Uterus (tissue), 2 donors: ENCODE measurements around the gene CLDN16.

Source experiments
- POLR2A ChIP-seq, 2 donors: fragments of 450-650 bp; IDR thresholded peaks; one replicate each; pipeline ENCODE4 v1.6.1; 2016; ENCODE audit warnings: antibody characterized with exemption in 2 of 2, mild to moderate bottlenecking in 1 of 2, moderate library complexity in 1 of 2
- TF ChIP-seq, protein P1 (sequence below), 4 experiments: fragments of 200-600 bp in 2 of 4; fragments of 450-650 bp in 2 of 4; sonication (generic) in 2 of 4; IDR thresholded peaks; one replicate each; pipeline ENCODE4 v1.5.1; 2016 to 2019; ENCODE audit warnings: antibody characterized with exemption in 4 of 4, mild to moderate bottlenecking in 2 of 4, moderate library complexity in 1 of 4

DNA sequence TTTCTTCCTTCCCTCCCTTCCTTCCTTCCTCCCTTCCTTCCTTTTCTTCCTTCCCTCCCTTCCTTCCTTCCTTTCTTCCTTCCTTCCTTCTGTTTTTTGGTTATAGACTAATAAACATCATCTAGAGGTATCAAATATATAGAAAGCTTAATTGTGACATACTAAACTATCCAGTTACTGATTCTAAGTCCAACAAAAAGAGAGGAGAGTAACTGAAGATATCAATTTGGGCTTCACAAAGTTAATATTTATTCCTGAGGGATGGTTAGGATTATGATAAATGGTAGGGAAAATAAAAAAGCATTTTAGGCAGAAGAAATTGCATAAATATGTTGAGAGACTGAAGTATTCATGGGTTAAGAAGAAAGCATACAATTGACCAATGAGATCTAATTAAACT, 7.8 kb upstream of the CLDN16 start:
- no peak for TF ChIP-seq POLR2A (IDR thresholded peaks at IDR 0.05)
- TF ChIP-seq, protein P1, sequence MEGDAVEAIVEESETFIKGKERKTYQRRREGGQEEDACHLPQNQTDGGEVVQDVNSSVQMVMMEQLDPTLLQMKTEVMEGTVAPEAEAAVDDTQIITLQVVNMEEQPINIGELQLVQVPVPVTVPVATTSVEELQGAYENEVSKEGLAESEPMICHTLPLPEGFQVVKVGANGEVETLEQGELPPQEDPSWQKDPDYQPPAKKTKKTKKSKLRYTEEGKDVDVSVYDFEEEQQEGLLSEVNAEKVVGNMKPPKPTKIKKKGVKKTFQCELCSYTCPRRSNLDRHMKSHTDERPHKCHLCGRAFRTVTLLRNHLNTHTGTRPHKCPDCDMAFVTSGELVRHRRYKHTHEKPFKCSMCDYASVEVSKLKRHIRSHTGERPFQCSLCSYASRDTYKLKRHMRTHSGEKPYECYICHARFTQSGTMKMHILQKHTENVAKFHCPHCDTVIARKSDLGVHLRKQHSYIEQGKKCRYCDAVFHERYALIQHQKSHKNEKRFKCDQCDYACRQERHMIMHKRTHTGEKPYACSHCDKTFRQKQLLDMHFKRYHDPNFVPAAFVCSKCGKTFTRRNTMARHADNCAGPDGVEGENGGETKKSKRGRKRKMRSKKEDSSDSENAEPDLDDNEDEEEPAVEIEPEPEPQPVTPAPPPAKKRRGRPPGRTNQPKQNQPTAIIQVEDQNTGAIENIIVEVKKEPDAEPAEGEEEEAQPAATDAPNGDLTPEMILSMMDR (IDR thresholded peaks at IDR 0.05), result no peak
